HCT116 (cell line): ENCODE data around the gene ZSCAN29. TPM values are rescaled to one million over a fixed set of nuclear protein-coding genes. Genes with fewer than 3 reads are reported as not detected.

Experiments
- ATAC-seq: fragments of 200-7000 bp; cut with Tn5 transposase; 2 replicates; pipeline ENCODE4 v1.9.1; 2020; ENCODE audit warnings: mild to moderate bottlenecking, moderate library complexity
- BruUV-seq: library from RNA; stranded (reverse); fragments of 400-500 nt; replicated peaks from 2 replicates; lab custom pipeline; 2021; lab: Mats Ljungman, UMichigan
- CTCF ChIA-PET: fragments of 300-600 bp; sonication (Branson Sonifier 250); formaldehyde crosslinking; loops from one replicate; lab custom pipeline; 2021; ENCODE audit warnings: antibody characterized with exemption; lab: Charles Lee
- POLR2A ChIA-PET: fragments of 300-600, 350-600 bp; sonication (Branson Sonifier 250); formaldehyde crosslinking; loops from one replicate; lab custom pipeline; 2021; ENCODE audit warnings: antibody characterized with exemption; lab: Charles Lee
- RAD21 ChIA-PET, 2 experiments: fragments of 300-600 bp; sonication (Branson Sonifier 250); formaldehyde crosslinking; loops; one replicate each; lab custom pipeline; 2023; ENCODE audit warnings: low total read pairs in 2 of 2; ENCODE audit not compliant: uncharacterized antibody in 2 of 2, unreplicated experiment in 2 of 2, low non-redundant PET in 1 of 2; lab: Charles Lee
- DNase-seq: peaks from one replicate; pipeline ENCODE4 v3.0.0-alpha.2; 2010; ENCODE audit warnings: low read depth, low spot score
- H2AFZ ChIP-seq: fragments of 200-600 bp; shearing (Covaris generic), sonication (generic); 2 replicates; pipeline ENCODE4 v1.6.1; 2017; ENCODE audit warnings: low read depth, mixed run types, mixed read lengths, antibody characterized with exemption, low read length; ENCODE audit not compliant: poor library complexity, severe bottlenecking
- H3K27ac ChIP-seq: 2 replicates; pipeline ENCODE4 v1.5.1; 2012; ENCODE audit warnings: low read depth, low read length
- H3K27me3 ChIP-seq: fragments of 200-600 bp; sonication (generic); 2 replicates; pipeline ENCODE4 v1.6.1; 2016; ENCODE audit warnings: mixed run types, low read length, mixed read lengths; ENCODE audit not compliant: insufficient read depth
- H3K36me3 ChIP-seq, 2 experiments: fragments of 200-500 bp in 1 of 2; fragments of 200-600 bp in 1 of 2; sonication (Bioruptor generic) in 1 of 2; sonication (generic) in 1 of 2; 2 replicates each; pipeline versions ENCODE4 v1.5.1 to v1.6.1; 2014 to 2016; ENCODE audit warnings: low read length in 2 of 2, inconsistent platforms in 1 of 2, mixed read lengths in 1 of 2, mixed run types in 1 of 2; ENCODE audit not compliant: insufficient read depth in 2 of 2, control insufficient read depth in 1 of 2
- H3K4me1 ChIP-seq, 2 experiments: fragments of 200-600 bp in 1 of 2; sonication (generic) in 1 of 2; 2 replicates each; pipeline versions ENCODE4 v1.5.1 to v1.6.1; 2012 to 2017; ENCODE audit warnings: low read length in 2 of 2, inconsistent platforms in 1 of 2, mild to moderate bottlenecking in 1 of 2, mixed read lengths in 1 of 2, mixed run types in 1 of 2, moderate library complexity in 1 of 2; ENCODE audit not compliant: insufficient read depth in 2 of 2, control insufficient read depth in 1 of 2
- H3K4me2 ChIP-seq: fragments of 200-600 bp; sonication (generic); 2 replicates; pipeline ENCODE4 v1.6.1; 2017; ENCODE audit warnings: mixed run types, low read length, mixed read lengths
- H3K4me3 ChIP-seq, 2 experiments: fragments of 200-600 bp in 1 of 2; sonication (generic) in 1 of 2; replicated peaks in 1 of 2; 2 replicates each; pipeline ENCODE4 v1.5.1; 2011 to 2016; ENCODE audit warnings: low read length in 2 of 2, control low read depth in 1 of 2, low read depth in 1 of 2, mild to moderate bottlenecking in 1 of 2, mixed read lengths in 1 of 2, mixed run types in 1 of 2
- H3K79me2 ChIP-seq: fragments of 200-600 bp; sonication (generic); 2 replicates; pipeline ENCODE4 v1.6.1; 2017; ENCODE audit warnings: mild to moderate bottlenecking, mixed run types, low read length, moderate library complexity, mixed read lengths; ENCODE audit not compliant: insufficient read depth
- H3K9ac ChIP-seq: fragments of 200-600 bp; sonication (generic); 2 replicates; pipeline ENCODE4 v1.6.1; 2016; ENCODE audit warnings: low read length, mixed read lengths
- H3K9me2 ChIP-seq: fragments of 200-600 bp; sonication (generic), shearing (Covaris generic); 2 replicates; pipeline ENCODE4 v1.6.1; 2017; ENCODE audit warnings: mixed run types, mild to moderate bottlenecking, moderate library complexity; ENCODE audit not compliant: insufficient read depth
- H3K9me3 ChIP-seq, 2 experiments: fragments of 200-500 bp in 1 of 2; fragments of 200-600 bp in 1 of 2; sonication (Bioruptor generic) in 1 of 2; sonication (generic) in 1 of 2; 2 replicates each; pipeline ENCODE4 v1.6.1; 2014 to 2017; ENCODE audit warnings: low read length in 2 of 2, mixed read lengths in 2 of 2, inconsistent platforms in 1 of 2, low read depth in 1 of 2, mild to moderate bottlenecking in 1 of 2, mixed run types in 1 of 2, moderate library complexity in 1 of 2; ENCODE audit not compliant: control insufficient read depth in 1 of 2, insufficient read depth in 1 of 2
- H4K20me1 ChIP-seq: fragments of 200-600 bp; sonication (generic), shearing (Covaris generic); 2 replicates; pipeline ENCODE4 v1.6.1; 2017; ENCODE audit warnings: mixed run types, mild to moderate bottlenecking, moderate library complexity; ENCODE audit not compliant: insufficient read depth
- EGR1 ChIP-seq: IDR thresholded peaks from 2 replicates; pipeline ENCODE4 v1.6.1; 2012; ENCODE audit warnings: low read depth
- FOSL1 ChIP-seq: IDR thresholded peaks from 2 replicates; pipeline ENCODE4 v1.6.1; 2012; ENCODE audit warnings: low read depth
- POLR2AphosphoS5 ChIP-seq: IDR thresholded peaks from 2 replicates; pipeline ENCODE4 v1.6.1; 2011; ENCODE audit warnings: mild to moderate bottlenecking, low read depth, low read length, moderate library complexity
- intact Hi-C: fragments of 100-400 bp; cut with micrococcal nuclease; formaldehyde crosslinking; loops from 2 replicates; pipeline ENCODE4 v1.10.0; 2022
- total RNA-seq: library from RNA; stranded (reverse); gene quantifications from one replicate; pipeline ENCODE4 v1.2.1, GENCODE V29; 2021; ENCODE audit not compliant: unreplicated experiment
- TF ChIP-seq, protein P1 (sequence below): IDR thresholded peaks from 2 replicates; pipeline ENCODE4 v1.6.1; 2011; ENCODE audit warnings: mild to moderate bottlenecking, low read length, moderate library complexity; ENCODE audit not compliant: insufficient replicate concordance; ENCODE audit errors: extremely low read depth
- TF ChIP-seq, protein P2 (sequence below): IDR thresholded peaks from 2 replicates; pipeline ENCODE4 v1.6.1; 2012; ENCODE audit warnings: low read depth

Gene ZSCAN29
- total RNA-seq, 1 experiment from 2014 or later = 27.3 TPM

GRCh38 chr15:43414196-43414595 lies 43.4 kb upstream of the ZSCAN29 start:
- no TSS peak for BruUV-seq
- ChIA-PET RAD21 (no interaction called here), CTCF (no interaction called here), POLR2A (no interaction called here)
- Histone ChIP-seq H2AFZ (no peak overlapping the region), H4K20me1 (no peaks in the 10 kb centered on the region), H3K4me2 (no peak overlapping the region), H3K79me2 (no peaks in the 10 kb centered on the region), H3K4me1 (no peaks in the 10 kb centered on the region), H3K36me3 (peaks cover 26 to 50% of the 10 kb centered on the region in 2 experiments; a peak in 3 of 4 replicates), H3K27me3 (no peaks in the 10 kb centered on the region), H3K9me2 (no peaks in the 10 kb centered on the region), H3K4me3 (no peak overlapping the region), H3K9ac (no peak overlapping the region), H3K27ac (no peak overlapping the region), H3K9me3 (no peaks in the 10 kb centered on the region)
- intact Hi-C loops = no loop called here
- ATAC-seq = no peak
- TF ChIP-seq, protein P1, sequence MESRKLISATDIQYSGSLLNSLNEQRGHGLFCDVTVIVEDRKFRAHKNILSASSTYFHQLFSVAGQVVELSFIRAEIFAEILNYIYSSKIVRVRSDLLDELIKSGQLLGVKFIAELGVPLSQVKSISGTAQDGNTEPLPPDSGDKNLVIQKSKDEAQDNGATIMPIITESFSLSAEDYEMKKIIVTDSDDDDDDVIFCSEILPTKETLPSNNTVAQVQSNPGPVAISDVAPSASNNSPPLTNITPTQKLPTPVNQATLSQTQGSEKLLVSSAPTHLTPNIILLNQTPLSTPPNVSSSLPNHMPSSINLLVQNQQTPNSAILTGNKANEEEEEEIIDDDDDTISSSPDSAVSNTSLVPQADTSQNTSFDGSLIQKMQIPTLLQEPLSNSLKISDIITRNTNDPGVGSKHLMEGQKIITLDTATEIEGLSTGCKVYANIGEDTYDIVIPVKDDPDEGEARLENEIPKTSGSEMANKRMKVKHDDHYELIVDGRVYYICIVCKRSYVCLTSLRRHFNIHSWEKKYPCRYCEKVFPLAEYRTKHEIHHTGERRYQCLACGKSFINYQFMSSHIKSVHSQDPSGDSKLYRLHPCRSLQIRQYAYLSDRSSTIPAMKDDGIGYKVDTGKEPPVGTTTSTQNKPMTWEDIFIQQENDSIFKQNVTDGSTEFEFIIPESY = no peak
- no peak for TF ChIP-seq FOSL1
- TF ChIP-seq POLR2AphosphoS5 = no peak
- DNase-seq = no peak

DNA sequence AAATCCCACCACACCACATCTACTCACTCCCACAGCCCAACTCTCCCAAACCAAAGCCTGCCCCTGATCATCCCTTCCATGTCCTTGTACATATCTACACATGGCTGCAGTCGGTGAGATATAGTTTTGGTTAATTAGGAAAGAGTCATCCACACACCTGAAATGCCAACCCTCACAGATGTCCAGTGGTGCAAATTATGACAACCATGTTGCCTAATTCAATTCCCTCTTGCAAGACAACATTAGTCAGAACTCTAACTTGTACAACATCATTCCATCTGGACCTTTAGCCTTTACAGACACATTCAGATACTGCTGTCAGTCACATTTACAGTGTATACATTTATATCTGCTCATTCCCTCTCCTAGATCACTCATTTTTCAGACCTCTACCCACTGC lies 41.3 kb upstream of the ZSCAN29 start:
- Histone ChIP-seq H3K27ac (no peak overlapping the region), H3K9ac (no peak overlapping the region), H3K9me3 (no peaks in the 10 kb centered on the region), H3K79me2 (no peaks in the 10 kb centered on the region), H2AFZ (no peak overlapping the region), H3K4me3 (no peak overlapping the region), H4K20me1 (no peaks in the 10 kb centered on the region), H3K4me1 (no peaks in the 10 kb centered on the region), H3K9me2 (no peaks in the 10 kb centered on the region), H3K36me3 (peaks cover 39 to 65% of the 10 kb centered on the region in 2 experiments; a peak in 3 of 4 replicates), H3K27me3 (no peaks in the 10 kb centered on the region), H3K4me2 (no peak overlapping the region)
- intact Hi-C loops = no loop called here
- BruUV-seq = no TSS peak
- TF ChIP-seq, protein P2, sequence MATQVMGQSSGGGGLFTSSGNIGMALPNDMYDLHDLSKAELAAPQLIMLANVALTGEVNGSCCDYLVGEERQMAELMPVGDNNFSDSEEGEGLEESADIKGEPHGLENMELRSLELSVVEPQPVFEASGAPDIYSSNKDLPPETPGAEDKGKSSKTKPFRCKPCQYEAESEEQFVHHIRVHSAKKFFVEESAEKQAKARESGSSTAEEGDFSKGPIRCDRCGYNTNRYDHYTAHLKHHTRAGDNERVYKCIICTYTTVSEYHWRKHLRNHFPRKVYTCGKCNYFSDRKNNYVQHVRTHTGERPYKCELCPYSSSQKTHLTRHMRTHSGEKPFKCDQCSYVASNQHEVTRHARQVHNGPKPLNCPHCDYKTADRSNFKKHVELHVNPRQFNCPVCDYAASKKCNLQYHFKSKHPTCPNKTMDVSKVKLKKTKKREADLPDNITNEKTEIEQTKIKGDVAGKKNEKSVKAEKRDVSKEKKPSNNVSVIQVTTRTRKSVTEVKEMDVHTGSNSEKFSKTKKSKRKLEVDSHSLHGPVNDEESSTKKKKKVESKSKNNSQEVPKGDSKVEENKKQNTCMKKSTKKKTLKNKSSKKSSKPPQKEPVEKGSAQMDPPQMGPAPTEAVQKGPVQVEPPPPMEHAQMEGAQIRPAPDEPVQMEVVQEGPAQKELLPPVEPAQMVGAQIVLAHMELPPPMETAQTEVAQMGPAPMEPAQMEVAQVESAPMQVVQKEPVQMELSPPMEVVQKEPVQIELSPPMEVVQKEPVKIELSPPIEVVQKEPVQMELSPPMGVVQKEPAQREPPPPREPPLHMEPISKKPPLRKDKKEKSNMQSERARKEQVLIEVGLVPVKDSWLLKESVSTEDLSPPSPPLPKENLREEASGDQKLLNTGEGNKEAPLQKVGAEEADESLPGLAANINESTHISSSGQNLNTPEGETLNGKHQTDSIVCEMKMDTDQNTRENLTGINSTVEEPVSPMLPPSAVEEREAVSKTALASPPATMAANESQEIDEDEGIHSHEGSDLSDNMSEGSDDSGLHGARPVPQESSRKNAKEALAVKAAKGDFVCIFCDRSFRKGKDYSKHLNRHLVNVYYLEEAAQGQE = no peak
- TF ChIP-seq EGR1 = no peak
- RAD21 ChIA-PET = no interaction called here
- no peak for ATAC-seq
- POLR2A ChIA-PET = no interaction called here
- no peak for DNase-seq
- CTCF ChIA-PET = no interaction called here
